GM13977 (cell line): ENCODE results near the gene TRIM34.

ENCODE experiments used
- DNase-seq: peaks from one replicate; pipeline ENCODE4 v3.0.0; 2012; ENCODE audit warnings: low spot score
- in situ Hi-C: fragments of 300-500 bp; cut with MboI; formaldehyde crosslinking; loops from one replicate; pipeline ENCODE4 v1.12.0; 2022; ENCODE audit warnings: low sequenced_read_pairs, low pct_unique_long_range_greater_than_20kb, mixed read lengths, inconsistent platforms; ENCODE audit not compliant: unreplicated experiment
- TF ChIP-seq, protein P1 (sequence below): IDR thresholded peaks from 2 replicates; pipeline ENCODE4 v1.5.1; 2012; ENCODE audit warnings: mild to moderate bottlenecking, control low read depth; ENCODE audit not compliant: insufficient read depth; ENCODE audit errors: extremely low read depth, missing control alignments

TRIM34 gene

DNA sequence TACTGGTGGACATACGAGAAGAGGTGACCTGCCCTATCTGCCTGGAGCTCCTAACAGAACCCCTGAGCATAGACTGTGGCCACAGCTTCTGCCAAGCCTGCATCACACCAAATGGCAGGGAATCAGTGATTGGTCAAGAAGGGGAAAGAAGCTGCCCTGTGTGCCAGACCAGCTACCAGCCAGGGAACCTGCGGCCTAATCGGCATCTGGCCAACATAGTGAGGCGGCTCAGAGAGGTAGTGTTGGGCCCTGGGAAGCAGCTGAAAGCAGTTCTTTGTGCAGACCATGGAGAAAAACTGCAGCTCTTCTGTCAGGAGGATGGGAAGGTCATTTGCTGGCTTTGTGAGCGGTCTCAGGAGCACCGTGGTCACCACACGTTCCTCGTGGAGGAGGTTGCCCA, 21.5 kb upstream of the TRIM34 start:
- TF ChIP-seq, protein P1, sequence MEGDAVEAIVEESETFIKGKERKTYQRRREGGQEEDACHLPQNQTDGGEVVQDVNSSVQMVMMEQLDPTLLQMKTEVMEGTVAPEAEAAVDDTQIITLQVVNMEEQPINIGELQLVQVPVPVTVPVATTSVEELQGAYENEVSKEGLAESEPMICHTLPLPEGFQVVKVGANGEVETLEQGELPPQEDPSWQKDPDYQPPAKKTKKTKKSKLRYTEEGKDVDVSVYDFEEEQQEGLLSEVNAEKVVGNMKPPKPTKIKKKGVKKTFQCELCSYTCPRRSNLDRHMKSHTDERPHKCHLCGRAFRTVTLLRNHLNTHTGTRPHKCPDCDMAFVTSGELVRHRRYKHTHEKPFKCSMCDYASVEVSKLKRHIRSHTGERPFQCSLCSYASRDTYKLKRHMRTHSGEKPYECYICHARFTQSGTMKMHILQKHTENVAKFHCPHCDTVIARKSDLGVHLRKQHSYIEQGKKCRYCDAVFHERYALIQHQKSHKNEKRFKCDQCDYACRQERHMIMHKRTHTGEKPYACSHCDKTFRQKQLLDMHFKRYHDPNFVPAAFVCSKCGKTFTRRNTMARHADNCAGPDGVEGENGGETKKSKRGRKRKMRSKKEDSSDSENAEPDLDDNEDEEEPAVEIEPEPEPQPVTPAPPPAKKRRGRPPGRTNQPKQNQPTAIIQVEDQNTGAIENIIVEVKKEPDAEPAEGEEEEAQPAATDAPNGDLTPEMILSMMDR: no peak
- DNase-seq: no peak
- in situ Hi-C loops: no loop called here

- DNase-seq: no peak
- TF ChIP-seq, protein P1: no peak
- in situ Hi-C loops: no loop called here
Observed at GRCh38 chr11:5604896-5605295, 19.9 kb upstream of the TRIM34 start.

DNA sequence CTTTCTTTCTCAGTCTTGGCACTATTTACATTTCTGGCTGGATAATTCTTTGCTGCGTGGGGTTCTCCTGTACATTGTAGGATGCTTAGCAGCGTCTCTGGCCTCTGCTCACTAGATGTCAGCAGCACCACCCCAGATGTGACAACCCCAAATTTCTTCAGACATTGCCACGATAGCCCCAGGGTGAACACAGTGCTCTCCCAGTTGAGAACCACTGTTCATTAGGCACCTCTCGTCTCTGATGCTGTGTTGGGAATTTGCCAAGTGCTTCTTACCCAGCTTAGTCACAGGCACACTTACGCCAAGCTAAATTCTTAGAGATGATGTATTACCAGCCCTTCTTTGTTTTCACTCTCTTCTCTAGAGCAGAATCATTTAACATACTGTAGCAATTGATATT, 19.0 kb upstream of the TRIM34 start:
- no peak for DNase-seq
- in situ Hi-C loops: no loop called here
- TF ChIP-seq, protein P1: peak; percentile 15

DNA sequence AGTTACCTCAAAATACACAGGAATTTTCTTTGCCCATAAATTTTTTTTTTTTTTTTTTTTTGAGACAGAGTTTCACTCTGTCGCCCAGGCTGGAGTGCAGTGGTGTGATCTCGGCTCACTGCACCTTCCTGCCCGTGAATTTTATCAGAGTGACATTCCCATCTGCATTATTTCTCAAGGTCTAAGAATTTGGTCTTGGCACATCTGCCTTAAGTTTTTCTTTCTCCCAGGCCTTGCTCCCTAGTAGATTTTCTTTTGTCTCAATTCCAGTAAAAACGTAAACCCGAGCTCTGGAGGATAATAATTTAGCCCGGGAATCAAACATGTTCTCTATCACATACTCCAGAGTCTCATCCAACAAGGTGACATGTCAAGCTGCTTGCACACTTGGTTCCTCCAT, 16.0 kb upstream of the TRIM34 start:
- DNase-seq: no peak
- in situ Hi-C loops: no loop called here
- TF ChIP-seq, protein P1: no peak

- in situ Hi-C loops: no loop called here
- TF ChIP-seq, protein P1: no peak
- no peak for DNase-seq
Observed at GRCh38 chr11:5610446-5610845, 14.4 kb upstream of the TRIM34 start.

DNA sequence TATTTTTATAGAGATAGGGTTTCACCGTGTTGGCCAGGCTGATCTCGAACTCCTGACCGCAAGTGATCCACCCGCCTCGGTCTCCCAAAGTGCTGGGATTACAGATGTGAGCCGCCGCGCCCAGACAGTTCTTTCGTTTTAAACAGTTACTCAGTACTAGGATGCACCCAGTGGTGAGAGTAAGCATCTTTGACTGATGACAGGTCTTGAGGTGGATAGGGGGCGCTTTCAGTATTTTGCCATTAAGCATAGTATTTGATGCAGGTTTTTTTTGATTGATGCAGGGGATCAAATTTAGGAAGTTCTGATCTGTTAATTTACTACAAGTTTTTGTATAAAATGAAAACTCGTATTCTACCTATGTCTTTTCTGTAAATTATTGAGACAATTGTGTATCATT, 13.2 kb upstream of the TRIM34 start:
- in situ Hi-C loops: no loop called here
- TF ChIP-seq, protein P1: no peak
- no peak for DNase-seq

- in situ Hi-C loops: no loop called here
- DNase-seq: no peak
- TF ChIP-seq, protein P1: no peak
Observed at GRCh38 chr11:5618807-5619206, 6.0 kb upstream of the TRIM34 start.
